HepG2 (cell line): ENCODE results near the gene VARS1.

ENCODE experiments used
- FOXP4 ChIP-seq: sonication (generic); formaldehyde crosslinking; IDR thresholded peaks from 2 replicates; pipeline ENCODE4 v1.4.0; 2020; ENCODE audit warnings: missing genetic modification reagents
- JUN ChIP-seq: sonication (generic); formaldehyde crosslinking; IDR thresholded peaks from 2 replicates; pipeline ENCODE4 v1.4.0; 2020; ENCODE audit warnings: mild to moderate bottlenecking, missing genetic modification reagents
- SMC3 ChIP-seq: IDR thresholded peaks from 2 replicates; pipeline ENCODE4 v1.6.1; 2011; ENCODE audit warnings: low read length, improper control_type of control experiment
- TBP ChIP-seq: sonication (generic); formaldehyde crosslinking; IDR thresholded peaks from 2 replicates; pipeline ENCODE4 v1.5.0; 2020; ENCODE audit warnings: missing genetic modification reagents
- TSC22D2 ChIP-seq: sonication (generic); formaldehyde crosslinking; IDR thresholded peaks from 2 replicates; pipeline ENCODE4 v1.5.1; 2020; ENCODE audit warnings: missing genetic modification reagents, mild to moderate bottlenecking, borderline replicate concordance
- ZBTB1 ChIP-seq: sonication (generic); formaldehyde crosslinking; IDR thresholded peaks from 2 replicates; pipeline ENCODE4 v1.4.0; 2020; ENCODE audit warnings: missing genetic modification reagents, borderline replicate concordance
- ZBTB26 ChIP-seq: IDR thresholded peaks from 2 replicates; pipeline ENCODE4 v1.6.1; 2016; ENCODE audit warnings: missing compliant biosample characterization, missing genetic modification reagents, borderline replicate concordance
- ZBTB33 ChIP-seq: sonication (generic); formaldehyde crosslinking; IDR thresholded peaks from 2 replicates; pipeline ENCODE4 v1.4.0; 2020; ENCODE audit warnings: missing genetic modification reagents
- ZFP62 ChIP-seq: sonication (generic); formaldehyde crosslinking; IDR thresholded peaks from 2 replicates; pipeline ENCODE4 v1.4.0; 2020; ENCODE audit warnings: missing genetic modification reagents
- ZNF274 ChIP-seq: sonication (generic); formaldehyde crosslinking; IDR thresholded peaks from 2 replicates; pipeline ENCODE4 v1.5.1; 2020; ENCODE audit warnings: mild to moderate bottlenecking, missing genetic modification reagents
- ZNF484 ChIP-seq: sonication (generic); formaldehyde crosslinking; IDR thresholded peaks from 2 replicates; pipeline ENCODE4 v1.5.1; 2020; ENCODE audit warnings: mild to moderate bottlenecking, low read depth, missing genetic modification reagents, borderline replicate concordance
- ZNF510 ChIP-seq: sonication (generic); formaldehyde crosslinking; IDR thresholded peaks from 2 replicates; pipeline ENCODE4 v1.4.0; 2020; ENCODE audit warnings: low read depth, mild to moderate bottlenecking, missing genetic modification reagents
- TF ChIP-seq, protein P1 (sequence below): sonication (generic); formaldehyde crosslinking; IDR thresholded peaks from 2 replicates; pipeline ENCODE4 v1.5.0; 2020; ENCODE audit warnings: mild to moderate bottlenecking, missing genetic modification reagents, moderate library complexity
- TF ChIP-seq, protein P2 (sequence below): sonication (generic); formaldehyde crosslinking; IDR thresholded peaks from 2 replicates; pipeline ENCODE4 v1.4.0; 2020; ENCODE audit warnings: mild to moderate bottlenecking, low read depth, missing genetic modification reagents

DNA sequence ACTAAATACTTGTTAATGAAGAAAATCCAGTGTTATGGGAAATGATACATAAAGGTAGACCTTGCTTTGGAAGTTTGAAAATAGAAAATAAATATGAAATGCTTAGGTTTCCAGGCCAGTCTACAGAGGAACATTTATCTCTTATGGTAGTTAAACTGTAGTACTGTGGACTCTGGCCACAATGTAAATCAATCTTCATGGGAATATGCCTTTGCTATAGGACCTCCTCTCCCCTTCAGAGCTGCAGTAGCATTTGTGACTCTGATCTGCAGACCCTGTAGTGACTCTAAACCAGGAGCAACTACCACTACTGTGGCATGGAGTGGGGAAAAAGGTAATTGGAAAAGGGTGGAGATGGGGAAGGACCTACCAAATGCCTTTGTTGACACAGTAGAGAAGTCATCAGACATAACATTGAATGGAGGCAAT, 24.3 kb upstream of the VARS1 start:
- no peak for TF ChIP-seq TBP
- no peak for TF ChIP-seq ZBTB26 (CRISPR knock-in tag)
- no peak for TF ChIP-seq ZNF510 (CRISPR knock-in tag)
- no peak for TF ChIP-seq ZFP62 (CRISPR knock-in tag)
- TF ChIP-seq, protein P1, sequence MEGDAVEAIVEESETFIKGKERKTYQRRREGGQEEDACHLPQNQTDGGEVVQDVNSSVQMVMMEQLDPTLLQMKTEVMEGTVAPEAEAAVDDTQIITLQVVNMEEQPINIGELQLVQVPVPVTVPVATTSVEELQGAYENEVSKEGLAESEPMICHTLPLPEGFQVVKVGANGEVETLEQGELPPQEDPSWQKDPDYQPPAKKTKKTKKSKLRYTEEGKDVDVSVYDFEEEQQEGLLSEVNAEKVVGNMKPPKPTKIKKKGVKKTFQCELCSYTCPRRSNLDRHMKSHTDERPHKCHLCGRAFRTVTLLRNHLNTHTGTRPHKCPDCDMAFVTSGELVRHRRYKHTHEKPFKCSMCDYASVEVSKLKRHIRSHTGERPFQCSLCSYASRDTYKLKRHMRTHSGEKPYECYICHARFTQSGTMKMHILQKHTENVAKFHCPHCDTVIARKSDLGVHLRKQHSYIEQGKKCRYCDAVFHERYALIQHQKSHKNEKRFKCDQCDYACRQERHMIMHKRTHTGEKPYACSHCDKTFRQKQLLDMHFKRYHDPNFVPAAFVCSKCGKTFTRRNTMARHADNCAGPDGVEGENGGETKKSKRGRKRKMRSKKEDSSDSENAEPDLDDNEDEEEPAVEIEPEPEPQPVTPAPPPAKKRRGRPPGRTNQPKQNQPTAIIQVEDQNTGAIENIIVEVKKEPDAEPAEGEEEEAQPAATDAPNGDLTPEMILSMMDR = no peak
- TF ChIP-seq, protein P2, sequence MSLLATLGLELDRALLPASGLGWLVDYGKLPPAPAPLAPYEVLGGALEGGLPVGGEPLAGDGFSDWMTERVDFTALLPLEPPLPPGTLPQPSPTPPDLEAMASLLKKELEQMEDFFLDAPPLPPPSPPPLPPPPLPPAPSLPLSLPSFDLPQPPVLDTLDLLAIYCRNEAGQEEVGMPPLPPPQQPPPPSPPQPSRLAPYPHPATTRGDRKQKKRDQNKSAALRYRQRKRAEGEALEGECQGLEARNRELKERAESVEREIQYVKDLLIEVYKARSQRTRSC (CRISPR knock-in tag) = no peak
- TF ChIP-seq TSC22D2 = no peak
- TF ChIP-seq ZNF484 = no peak
- peak; percentile 10; the same call in 1 of the 2 replicates for TF ChIP-seq FOXP4
- no peak for TF ChIP-seq ZBTB33 (CRISPR knock-in tag)
- no peak for TF ChIP-seq SMC3
- no peak for TF ChIP-seq JUN (CRISPR knock-in tag)
- TF ChIP-seq ZNF274 (CRISPR knock-in tag) = no peak
- TF ChIP-seq ZBTB1 (CRISPR knock-in tag) = no peak
